MM.1S (cell line): Measurements from ENCODE around the gene CCDC91.

Source experiments
- CTCF ChIP-seq: fragments of 300-600 bp; sonication (generic); IDR thresholded peaks from 2 replicates; pipeline ENCODE4 v1.5.1; 2016; ENCODE audit warnings: antibody characterized with exemption, low read length, mixed read lengths
- EZH2 ChIP-seq: fragments of 300-600 bp; sonication (generic); optimal IDR thresholded peaks from 2 replicates; pipeline ENCODE3; 2017; ENCODE audit warnings: low read depth, mild to moderate bottlenecking, antibody characterized with exemption, low read length, mixed read lengths
- EZH2phosphoT487 ChIP-seq: fragments of 300-600 bp; sonication (generic); IDR thresholded peaks from 2 replicates; pipeline ENCODE4 v1.6.1; 2018; ENCODE audit warnings: antibody characterized with exemption, low read length

GRCh38 chr12:28563286-28563685 lies 373.0 kb downstream of the CCDC91 start:
- TF ChIP-seq CTCF: no peak
- no peak for TF ChIP-seq EZH2
- no peak for TF ChIP-seq EZH2phosphoT487
